GM10847 (cell line): ENCODE data around the gene CHGA.

Experiments
- POLR2A ChIP-seq: IDR thresholded peaks from 2 replicates; pipeline ENCODE4 v1.6.1; 2011; ENCODE audit not compliant: insufficient read length; ENCODE audit errors: extremely low read depth

CHGA gene

DNA sequence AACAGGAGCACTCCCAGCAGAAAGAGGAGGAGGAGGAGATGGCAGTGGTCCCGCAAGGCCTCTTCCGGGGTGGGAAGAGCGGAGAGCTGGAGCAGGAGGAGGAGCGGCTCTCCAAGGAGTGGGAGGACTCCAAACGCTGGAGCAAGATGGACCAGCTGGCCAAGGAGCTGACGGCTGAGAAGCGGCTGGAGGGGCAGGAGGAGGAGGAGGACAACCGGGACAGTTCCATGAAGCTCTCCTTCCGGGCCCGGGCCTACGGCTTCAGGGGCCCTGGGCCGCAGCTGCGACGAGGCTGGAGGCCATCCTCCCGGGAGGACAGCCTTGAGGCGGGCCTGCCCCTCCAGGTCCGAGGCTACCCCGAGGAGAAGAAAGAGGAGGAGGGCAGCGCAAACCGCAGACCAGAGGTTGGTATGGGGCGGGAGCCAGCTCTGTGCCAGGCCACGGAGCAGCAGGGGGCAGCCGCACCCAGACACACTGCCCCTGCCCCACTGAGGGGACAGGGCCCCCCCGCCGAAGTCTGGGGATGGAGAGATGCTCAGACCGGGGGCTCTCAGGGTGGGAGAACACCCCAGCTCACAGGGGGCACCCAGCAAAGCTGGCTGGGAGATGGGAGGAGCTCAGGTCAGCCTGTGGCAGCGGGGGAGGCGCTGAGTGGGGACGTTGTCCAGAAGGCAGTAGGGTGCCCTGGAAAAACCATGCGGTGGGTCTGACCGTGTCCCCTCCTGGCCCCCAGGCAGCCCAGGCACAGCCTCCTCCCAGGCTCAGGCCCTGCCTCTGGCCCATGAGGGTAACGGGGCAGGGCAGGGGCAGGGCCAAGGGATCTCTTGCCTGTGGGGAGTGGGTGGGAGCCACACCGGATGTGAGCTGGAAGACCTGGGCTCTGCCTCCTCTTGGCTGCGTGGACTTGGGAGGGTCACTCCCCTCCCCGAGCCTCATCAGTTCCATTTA is 9.8 kb downstream of the CHGA start:
- TF ChIP-seq POLR2A: no peak

GRCh38 chr14:92933481-92933880 is 10.5 kb downstream of the CHGA start:
- TF ChIP-seq POLR2A: no peak

DNA sequence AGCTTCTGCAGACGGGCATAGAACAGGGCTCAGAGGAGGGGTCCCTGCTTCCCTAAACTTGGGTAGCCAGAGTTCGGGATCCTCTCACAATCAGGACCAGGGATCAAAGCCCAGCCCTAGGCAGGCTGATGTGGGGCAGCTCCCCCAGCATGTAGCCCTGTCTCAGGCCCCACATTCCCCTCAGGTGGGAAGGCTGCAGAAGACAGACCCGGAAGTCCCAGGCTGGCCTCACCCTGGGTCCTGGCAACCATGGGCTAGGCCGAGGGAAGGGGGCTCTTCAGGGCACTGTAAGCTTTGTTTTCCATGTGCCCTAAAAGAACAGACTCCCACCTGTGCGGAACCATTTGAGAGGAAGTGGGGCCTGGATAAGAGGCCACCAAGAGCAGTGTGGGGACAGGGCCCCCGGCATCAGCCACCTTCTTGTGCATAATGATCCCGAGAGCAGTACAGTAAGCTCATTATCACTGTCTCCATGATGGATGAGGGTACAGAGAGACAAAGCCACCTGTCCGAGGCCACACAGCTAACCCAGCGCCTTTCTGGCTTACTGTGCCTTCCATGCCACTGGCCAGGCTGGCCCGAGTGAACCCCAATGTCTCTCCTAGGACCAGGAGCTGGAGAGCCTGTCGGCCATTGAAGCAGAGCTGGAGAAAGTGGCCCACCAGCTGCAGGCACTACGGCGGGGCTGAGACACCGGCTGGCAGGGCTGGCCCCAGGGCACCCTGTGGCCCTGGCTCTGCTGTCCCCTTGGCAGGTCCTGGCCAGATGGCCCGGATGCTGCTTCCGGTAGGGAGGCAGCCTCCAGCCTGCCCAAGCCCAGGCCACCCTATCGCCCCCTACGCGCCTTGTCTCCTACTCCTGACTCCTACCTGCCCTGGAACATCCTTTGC is 11.5 kb downstream of the CHGA start:
- TF ChIP-seq POLR2A: no peak

DNA sequence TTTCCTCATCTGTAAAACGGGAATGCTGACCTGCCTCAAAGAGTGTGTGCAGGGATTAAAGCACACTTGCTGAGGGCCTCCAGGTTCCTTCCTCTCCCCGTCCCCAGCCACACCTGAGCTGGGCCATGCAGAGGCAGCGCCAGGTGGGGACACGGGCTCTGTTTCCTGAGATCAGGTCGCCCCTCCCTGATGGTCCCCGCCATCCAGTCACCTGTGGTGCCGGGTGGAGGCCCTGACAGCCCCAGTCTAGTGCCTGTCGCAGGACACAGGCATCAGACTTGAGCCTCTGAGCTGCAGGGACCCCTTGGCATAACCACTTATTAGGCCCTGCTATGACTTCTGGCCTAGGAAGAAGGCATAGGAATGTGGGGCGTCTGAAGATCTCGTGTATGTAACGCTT is 12.5 kb downstream of the CHGA start:
- no peak for TF ChIP-seq POLR2A

- no peak for TF ChIP-seq POLR2A
Observed at GRCh38 chr14:92936085-92936484, 13.1 kb downstream of the CHGA start.

GRCh38 chr14:92937051-92937937 is 14.3 kb downstream of the CHGA start:
- TF ChIP-seq POLR2A: no peak

- no peak for TF ChIP-seq POLR2A
Observed at GRCh38 chr14:92938235-92938875, 15.4 kb downstream of the CHGA start.

- TF ChIP-seq POLR2A: no peak
Observed at GRCh38 chr14:92938890-92939671, 16.1 kb downstream of the CHGA start.

DNA sequence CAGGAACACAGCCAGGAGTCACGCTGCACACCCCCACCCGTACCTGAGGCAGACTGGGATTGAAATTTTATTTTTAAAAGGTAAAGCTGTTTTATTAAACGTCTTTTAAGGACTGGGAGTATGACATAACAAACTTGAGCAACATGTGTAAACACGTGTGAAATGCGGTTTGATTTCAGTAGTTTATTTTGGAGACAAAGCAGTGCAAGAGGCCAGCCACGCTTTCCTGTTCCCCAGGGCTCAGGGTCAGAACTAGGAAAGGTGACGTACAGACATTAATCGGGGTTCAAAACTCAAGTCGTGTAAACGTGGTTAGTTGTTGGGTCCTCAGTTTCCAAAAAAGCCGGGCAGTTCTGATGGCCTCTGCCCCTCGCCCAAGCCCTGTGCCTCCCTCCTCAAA is 16.7 kb downstream of the CHGA start:
- TF ChIP-seq POLR2A: no peak

- TF ChIP-seq POLR2A: no peak
Observed at GRCh38 chr14:92940543-92940942, 17.6 kb downstream of the CHGA start.

GRCh38 chr14:92941531-92941930 is 18.6 kb downstream of the CHGA start:
- no peak for TF ChIP-seq POLR2A

- no peak for TF ChIP-seq POLR2A
Observed at GRCh38 chr14:92942136-92942535, 19.2 kb downstream of the CHGA start.

DNA sequence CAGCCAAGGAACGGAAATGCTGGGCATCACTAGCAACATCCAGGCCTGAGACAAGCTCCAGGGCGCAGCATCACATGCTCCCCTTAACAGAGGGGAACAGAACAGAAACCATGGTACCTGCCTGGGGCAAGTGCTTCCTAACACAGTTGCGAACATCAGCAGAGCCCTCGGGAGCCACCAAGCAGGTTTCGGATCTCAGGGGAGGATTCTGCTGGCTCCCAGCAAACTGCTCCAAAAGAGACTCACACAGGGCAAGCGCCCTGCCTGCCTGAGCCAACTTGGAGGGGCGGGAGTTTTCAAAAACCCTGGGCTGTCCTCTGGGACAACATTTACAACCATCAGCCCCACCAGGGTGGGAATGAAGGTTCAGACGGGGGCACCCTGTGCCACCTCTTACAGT is 19.6 kb downstream of the CHGA start:
- no peak for TF ChIP-seq POLR2A
